Peyer's patch (tissue), 4 donors: ENCODE measurements around the gene FAM200A.

Experiments used
- POLR2A ChIP-seq, 2 donors: fragments of 450-650 bp; IDR thresholded peaks; one replicate each; pipeline ENCODE4 v1.5.1; 2017; ENCODE audit warnings: antibody characterized with exemption in 2 of 2, mild to moderate bottlenecking in 2 of 2, moderate library complexity in 2 of 2
- TF ChIP-seq, protein P1 (sequence below), 6 experiments: fragments of 450-650 bp in 4 of 6; fragments of 200-600 bp in 2 of 6; sonication (generic) in 1 of 6; IDR thresholded peaks; one replicate each; pipeline ENCODE4 v1.5.1; 2017 to 2019; ENCODE audit warnings: antibody characterized with exemption in 6 of 6, mild to moderate bottlenecking in 3 of 6, moderate library complexity in 1 of 6

DNA sequence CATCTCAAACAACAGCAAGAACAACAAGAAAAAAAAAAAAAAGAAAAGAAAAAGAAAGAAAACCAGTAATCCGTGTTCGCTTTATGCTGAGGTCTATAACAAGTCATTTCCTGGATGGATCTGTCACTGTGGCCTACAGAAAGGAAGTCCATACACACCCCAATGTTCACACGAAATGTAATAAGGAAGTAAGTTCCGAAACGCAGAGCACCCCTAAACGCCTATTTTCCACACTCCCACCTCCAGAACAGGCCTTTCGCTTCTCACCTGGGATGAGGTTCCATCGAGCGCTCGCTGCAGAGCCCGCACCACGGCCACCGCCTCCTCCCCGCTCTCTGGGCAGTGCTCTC is 52.6 kb downstream of the FAM200A start:
- TF ChIP-seq, protein P1, sequence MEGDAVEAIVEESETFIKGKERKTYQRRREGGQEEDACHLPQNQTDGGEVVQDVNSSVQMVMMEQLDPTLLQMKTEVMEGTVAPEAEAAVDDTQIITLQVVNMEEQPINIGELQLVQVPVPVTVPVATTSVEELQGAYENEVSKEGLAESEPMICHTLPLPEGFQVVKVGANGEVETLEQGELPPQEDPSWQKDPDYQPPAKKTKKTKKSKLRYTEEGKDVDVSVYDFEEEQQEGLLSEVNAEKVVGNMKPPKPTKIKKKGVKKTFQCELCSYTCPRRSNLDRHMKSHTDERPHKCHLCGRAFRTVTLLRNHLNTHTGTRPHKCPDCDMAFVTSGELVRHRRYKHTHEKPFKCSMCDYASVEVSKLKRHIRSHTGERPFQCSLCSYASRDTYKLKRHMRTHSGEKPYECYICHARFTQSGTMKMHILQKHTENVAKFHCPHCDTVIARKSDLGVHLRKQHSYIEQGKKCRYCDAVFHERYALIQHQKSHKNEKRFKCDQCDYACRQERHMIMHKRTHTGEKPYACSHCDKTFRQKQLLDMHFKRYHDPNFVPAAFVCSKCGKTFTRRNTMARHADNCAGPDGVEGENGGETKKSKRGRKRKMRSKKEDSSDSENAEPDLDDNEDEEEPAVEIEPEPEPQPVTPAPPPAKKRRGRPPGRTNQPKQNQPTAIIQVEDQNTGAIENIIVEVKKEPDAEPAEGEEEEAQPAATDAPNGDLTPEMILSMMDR (IDR thresholded peaks at IDR 0.05) = no peak
- TF ChIP-seq POLR2A (IDR thresholded peaks at IDR 0.05) = no peak
